Nephron progenitor cell (in vitro differentiated cells): Measurements from ENCODE around the gene DUOX1.

Experiments
- DNase-seq: peaks from one replicate; pipeline ENCODE4 v3.0.0; 2021
- H3K27ac Mint-ChIP-seq: 2 replicates; pipeline ENCODE4 v1.8.0; 2021; ENCODE audit warnings: mild to moderate bottlenecking, moderate library complexity, mixed read lengths
- H3K27me3 Mint-ChIP-seq: 2 replicates; pipeline ENCODE4 v1.8.0; 2021; ENCODE audit warnings: mild to moderate bottlenecking, low read depth, mixed read lengths; ENCODE audit not compliant: poor library complexity
- H3K36me3 Mint-ChIP-seq: 2 replicates; pipeline ENCODE4 v1.8.0; 2021; ENCODE audit warnings: low read depth, mixed read lengths
- H3K4me1 Mint-ChIP-seq: 2 replicates; pipeline ENCODE4 v1.8.0; 2021; ENCODE audit warnings: mixed read lengths
- H3K4me3 Mint-ChIP-seq: 2 replicates; pipeline ENCODE4 v1.8.0; 2021; ENCODE audit warnings: mild to moderate bottlenecking, moderate library complexity, mixed read lengths
- H3K9me3 Mint-ChIP-seq: 2 replicates; pipeline ENCODE4 v1.8.0; 2021; ENCODE audit warnings: mild to moderate bottlenecking, moderate library complexity, mixed read lengths
- TF ChIP-seq, protein P1 (sequence below): fragments of 200-600 bp; sonication (generic); IDR thresholded peaks from 2 replicates; pipeline ENCODE4 v1.5.0; 2021; ENCODE audit warnings: antibody characterized with exemption

DUOX1 gene

DNA sequence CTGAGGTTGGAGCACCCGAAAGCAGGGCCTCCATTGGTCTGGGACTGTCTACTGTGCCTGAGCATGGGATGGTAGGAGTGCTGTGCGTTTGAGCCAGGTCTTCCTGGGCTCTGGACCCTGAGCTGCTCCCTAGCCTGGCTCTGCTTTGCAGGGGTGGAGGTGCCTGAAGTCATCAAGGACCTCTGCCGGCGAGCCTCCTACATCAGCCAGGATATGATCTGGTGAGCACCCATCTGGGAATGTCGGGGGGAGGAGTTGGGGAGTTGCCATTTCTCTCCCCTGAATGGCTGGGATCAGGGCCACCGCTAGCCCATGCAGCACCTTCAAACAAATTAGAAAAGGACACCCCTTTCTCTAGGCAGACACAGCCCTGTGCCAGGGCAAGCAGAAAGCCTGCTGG, 20.7 kb downstream of the DUOX1 start:
- Mint-ChIP-seq H3K27ac (no peak overlapping the region), H3K36me3 (peaks cover 8% of the 10 kb centered on the region), H3K4me1 (peaks cover 9% of the 10 kb centered on the region), H3K27me3 (peaks cover 24% of the 10 kb centered on the region), H3K9me3 (no peaks in the 10 kb centered on the region), H3K4me3 (no peak overlapping the region)
- TF ChIP-seq, protein P1, sequence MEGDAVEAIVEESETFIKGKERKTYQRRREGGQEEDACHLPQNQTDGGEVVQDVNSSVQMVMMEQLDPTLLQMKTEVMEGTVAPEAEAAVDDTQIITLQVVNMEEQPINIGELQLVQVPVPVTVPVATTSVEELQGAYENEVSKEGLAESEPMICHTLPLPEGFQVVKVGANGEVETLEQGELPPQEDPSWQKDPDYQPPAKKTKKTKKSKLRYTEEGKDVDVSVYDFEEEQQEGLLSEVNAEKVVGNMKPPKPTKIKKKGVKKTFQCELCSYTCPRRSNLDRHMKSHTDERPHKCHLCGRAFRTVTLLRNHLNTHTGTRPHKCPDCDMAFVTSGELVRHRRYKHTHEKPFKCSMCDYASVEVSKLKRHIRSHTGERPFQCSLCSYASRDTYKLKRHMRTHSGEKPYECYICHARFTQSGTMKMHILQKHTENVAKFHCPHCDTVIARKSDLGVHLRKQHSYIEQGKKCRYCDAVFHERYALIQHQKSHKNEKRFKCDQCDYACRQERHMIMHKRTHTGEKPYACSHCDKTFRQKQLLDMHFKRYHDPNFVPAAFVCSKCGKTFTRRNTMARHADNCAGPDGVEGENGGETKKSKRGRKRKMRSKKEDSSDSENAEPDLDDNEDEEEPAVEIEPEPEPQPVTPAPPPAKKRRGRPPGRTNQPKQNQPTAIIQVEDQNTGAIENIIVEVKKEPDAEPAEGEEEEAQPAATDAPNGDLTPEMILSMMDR, result no peak
- DNase-seq, result no peak

DNA sequence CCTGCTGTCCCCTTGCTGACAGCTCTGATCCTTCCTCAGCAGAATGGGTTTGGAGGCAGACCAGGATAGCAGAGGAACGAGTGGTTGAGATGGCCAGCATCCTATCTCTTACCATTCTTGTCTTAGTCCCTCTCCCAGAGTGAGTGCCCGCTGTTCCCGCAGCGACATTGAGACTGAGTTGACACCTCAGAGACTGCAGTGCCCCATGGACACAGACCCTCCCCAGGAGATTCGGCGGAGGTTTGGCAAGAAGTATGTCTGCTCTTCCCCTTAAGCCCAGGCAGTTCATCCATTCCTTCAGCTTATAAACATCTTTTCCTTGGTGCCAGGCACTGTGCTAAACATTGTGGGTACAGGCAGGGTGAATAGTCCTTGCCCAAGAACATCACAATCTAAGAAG, 21.2 kb downstream of the DUOX1 start:
- TF ChIP-seq, protein P1, result no peak
- Mint-ChIP-seq H3K36me3 (peaks cover 8% of the 10 kb centered on the region), H3K27ac (no peak overlapping the region), H3K27me3 (peaks cover 24% of the 10 kb centered on the region), H3K9me3 (no peaks in the 10 kb centered on the region), H3K4me1 (peaks cover 9% of the 10 kb centered on the region), H3K4me3 (no peak overlapping the region)
- no peak for DNase-seq

DNA sequence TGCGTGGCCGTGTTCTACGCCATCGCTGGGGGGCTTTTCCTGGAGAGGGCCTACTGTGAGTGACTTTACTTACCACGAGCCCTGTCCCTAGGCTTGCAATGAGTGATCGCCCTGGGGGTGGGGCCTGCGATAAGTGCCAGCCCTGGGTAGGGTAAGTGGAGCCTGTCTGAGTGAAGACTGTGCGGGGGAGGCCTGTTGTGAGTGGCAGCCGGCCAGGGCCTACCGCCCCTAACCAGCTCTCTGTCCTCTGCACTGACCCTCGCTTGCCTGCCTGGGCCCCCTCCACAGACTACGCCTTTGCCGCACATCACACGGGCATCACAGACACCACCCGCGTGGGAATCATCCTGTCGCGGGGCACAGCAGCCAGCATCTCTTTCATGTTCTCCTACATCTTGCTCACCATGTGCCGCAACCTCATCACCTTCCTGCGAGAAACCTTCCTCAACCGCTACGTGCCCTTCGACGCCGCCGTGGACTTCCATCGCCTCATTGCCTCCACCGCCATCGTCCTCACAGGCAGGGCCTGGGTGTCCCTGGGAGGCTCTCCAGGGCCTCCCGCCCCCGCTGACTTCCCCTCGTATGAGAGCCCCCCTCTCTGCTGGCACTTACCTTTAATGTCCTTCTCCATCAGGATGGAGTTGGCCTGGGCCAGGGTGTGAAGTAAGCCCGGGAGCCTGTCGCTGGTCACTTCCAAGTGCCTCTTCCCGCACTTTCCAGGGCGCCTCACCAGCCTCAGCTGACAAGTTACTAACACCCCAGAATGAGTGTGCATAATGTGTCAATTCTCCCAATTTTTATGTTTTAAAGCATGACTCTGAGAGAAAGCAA, 22.4 kb downstream of the DUOX1 start:
- H3K36me3 Mint-ChIP-seq, result peaks cover 8% of the 10 kb centered on the region
- no peaks in the 10 kb centered on the region for H3K9me3 Mint-ChIP-seq
- TF ChIP-seq, protein P1, result no peak

DNA sequence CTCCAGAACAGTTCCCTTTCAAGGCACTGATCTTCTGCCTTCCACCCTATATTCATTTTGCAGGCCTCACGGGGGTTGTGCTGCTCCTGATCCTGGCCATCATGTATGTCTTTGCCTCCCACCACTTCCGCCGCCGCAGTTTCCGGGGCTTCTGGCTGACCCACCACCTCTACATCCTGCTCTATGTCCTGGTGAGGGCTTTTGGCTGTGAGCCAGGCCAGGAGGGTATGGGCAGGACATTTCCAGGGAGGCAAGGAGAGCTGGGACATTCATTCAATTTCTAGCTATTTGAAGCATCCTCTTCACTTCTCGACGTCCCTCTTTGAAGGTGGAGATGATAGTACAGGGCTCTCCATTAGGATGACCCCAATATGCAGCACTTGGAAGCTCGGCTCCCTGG, 25.9 kb downstream of the DUOX1 start:
- H3K9me3 Mint-ChIP-seq, result no peaks in the 10 kb centered on the region
- peaks cover 12% of the 10 kb centered on the region for H3K27me3 Mint-ChIP-seq
- TF ChIP-seq, protein P1, result no peak
- H3K36me3 Mint-ChIP-seq, result peaks cover 8% of the 10 kb centered on the region
- H3K4me3 Mint-ChIP-seq, result no peak overlapping the region
- H3K27ac Mint-ChIP-seq, result no peak overlapping the region
- DNase-seq, result no peak
- peaks cover 31% of the 10 kb centered on the region for H3K4me1 Mint-ChIP-seq

More for the DNA sequence above, 22.4 kb downstream of the DUOX1 start:
- DNase-seq, result no peak
- H3K4me1 Mint-ChIP-seq, result peaks cover 17% of the 10 kb centered on the region
- no peak overlapping the region for H3K4me3 Mint-ChIP-seq
- H3K27me3 Mint-ChIP-seq, result peaks cover 22% of the 10 kb centered on the region
- H3K27ac Mint-ChIP-seq, result no peak overlapping the region

DNA sequence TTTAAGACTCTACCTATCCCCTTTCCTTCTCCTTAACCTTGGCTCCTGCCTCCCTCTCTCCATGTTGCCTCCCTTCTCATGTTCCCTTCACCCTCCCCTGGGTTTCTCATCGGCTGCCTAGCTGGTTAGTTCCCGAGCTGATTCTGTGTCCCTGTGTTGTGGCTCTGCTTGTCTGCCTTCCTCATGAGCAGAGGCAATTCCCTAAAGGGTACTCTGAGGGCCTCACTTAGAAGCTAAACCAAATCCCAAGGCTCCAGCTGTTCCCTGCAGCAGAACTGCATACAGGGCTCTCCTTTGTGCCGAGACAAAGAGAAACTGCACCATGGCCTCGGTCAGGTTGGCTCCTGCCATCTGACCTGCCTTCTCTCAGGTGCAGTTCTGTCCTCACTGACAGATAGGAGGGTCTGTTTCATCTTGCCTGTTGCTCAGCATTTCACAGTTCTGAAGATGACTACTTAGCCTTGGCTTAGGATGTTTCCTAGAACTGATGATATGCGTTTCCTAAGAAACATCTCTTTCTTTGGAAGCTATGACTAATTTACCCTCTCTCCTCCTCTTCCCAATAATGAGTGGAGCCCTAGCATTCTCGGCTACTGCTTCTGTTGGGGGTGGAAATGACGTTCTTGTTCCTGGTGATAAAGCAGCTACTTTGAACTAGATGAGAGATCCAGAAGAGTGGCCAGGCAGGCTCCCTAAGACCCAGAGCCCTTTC, 27.1 kb downstream of the DUOX1 start:
- Mint-ChIP-seq H3K36me3 (peaks cover 8% of the 10 kb centered on the region), H3K9me3 (no peaks in the 10 kb centered on the region), H3K27me3 (peaks cover 12% of the 10 kb centered on the region), H3K27ac (peak overlapping the region; percentile 79), H3K4me1 (peaks cover 31% of the 10 kb centered on the region), H3K4me3 (no peak overlapping the region)
- TF ChIP-seq, protein P1, result no peak
- no peak for DNase-seq
